Measurements from ENCODE around the gene TSPAN2. TPM values are rescaled to one million over a fixed set of nuclear protein-coding genes. Genes with fewer than 3 reads are reported as not detected.

TSPAN2 gene
- total RNA-seq, 1 donor from 2014 or later, result 0.91 TPM

DNA sequence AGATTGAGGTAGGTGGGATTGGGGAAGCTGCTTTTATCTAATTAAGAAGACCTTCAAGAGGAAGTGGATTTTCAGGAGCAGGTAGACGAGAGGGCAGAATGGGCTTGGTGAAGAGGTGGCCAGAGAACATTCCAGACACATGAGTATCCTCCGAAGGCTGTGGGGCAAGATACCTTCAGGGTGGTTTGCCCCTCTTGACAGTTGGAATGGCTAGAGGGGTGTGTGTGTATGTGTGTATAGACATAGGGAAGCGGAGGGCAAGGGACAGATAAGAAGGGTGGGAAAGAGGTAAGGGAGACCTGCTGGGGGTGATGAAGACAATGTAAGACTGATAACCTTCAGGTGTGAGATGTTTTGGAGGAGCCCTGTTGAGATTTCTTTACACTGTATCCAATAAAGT is 46.8 kb upstream of the TSPAN2 start:
- Mint-ChIP-seq H3K27me3 (peaks cover 16% of the 10 kb centered on the region), H3K9me3 (no peaks in the 10 kb centered on the region), H3K27ac (no peak overlapping the region), H3K36me3 (ENCODE audit: low read depth) (no peaks in the 10 kb centered on the region), H3K4me3 (no peak overlapping the region), H3K4me1 (peaks cover 3% of the 10 kb centered on the region)
- ATAC-seq (ENCODE audit: low read depth) (no peak), DNase-seq (no peak)
- TF ChIP-seq, protein P1, sequence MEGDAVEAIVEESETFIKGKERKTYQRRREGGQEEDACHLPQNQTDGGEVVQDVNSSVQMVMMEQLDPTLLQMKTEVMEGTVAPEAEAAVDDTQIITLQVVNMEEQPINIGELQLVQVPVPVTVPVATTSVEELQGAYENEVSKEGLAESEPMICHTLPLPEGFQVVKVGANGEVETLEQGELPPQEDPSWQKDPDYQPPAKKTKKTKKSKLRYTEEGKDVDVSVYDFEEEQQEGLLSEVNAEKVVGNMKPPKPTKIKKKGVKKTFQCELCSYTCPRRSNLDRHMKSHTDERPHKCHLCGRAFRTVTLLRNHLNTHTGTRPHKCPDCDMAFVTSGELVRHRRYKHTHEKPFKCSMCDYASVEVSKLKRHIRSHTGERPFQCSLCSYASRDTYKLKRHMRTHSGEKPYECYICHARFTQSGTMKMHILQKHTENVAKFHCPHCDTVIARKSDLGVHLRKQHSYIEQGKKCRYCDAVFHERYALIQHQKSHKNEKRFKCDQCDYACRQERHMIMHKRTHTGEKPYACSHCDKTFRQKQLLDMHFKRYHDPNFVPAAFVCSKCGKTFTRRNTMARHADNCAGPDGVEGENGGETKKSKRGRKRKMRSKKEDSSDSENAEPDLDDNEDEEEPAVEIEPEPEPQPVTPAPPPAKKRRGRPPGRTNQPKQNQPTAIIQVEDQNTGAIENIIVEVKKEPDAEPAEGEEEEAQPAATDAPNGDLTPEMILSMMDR (IDR thresholded peaks at IDR 0.05), result no peak
- POLR2A ChIA-PET, result no interaction called here
- CTCF ChIA-PET, result interaction anchor here (0.6 to 3.2 kb wide), 3 partner anchors 460 to 845 kb away, joined by 4 to 21 read pairs (median 4); no protein-coding TSS in a partner anchor
- intact Hi-C loops (cut with micrococcal nuclease), result loop anchor here (5.0 kb wide), 1 partner anchor 571 kb away; no protein-coding TSS in a partner anchor

DNA sequence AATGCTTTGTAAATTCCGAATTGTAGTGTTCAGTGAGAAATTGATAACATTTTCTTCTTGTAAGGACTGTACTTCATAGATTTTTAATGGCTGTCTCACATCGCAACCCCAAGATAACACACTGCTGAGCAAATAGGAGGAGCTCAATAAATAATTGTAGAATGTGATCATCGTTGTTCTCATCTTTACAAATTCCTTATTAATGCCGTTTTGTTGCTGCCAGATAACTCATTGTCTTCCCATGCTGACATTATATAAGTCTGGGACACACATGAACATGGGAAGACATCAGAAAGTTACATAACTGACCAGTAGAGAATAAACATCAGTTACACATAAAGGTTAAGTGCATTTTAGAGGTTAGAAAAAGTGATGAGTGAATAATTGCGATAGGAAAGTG is 46.4 kb upstream of the TSPAN2 start:
- no peak overlapping the region for H3K27ac Mint-ChIP-seq
- POLR2A ChIA-PET, result no interaction called here
- CTCF ChIA-PET, result no interaction called here
- TF ChIP-seq, protein P1 (IDR thresholded peaks at IDR 0.05), result no peak
- no peaks in the 10 kb centered on the region for H3K36me3 Mint-ChIP-seq (ENCODE audit: low read depth)
- intact Hi-C loops (cut with micrococcal nuclease), result loop anchor here (5.0 kb wide), 1 partner anchor 572 kb away; no protein-coding TSS in a partner anchor
- ATAC-seq (ENCODE audit: low read depth), result no peak
- no peak for DNase-seq
- no peaks in the 10 kb centered on the region for H3K9me3 Mint-ChIP-seq
- H3K4me1 Mint-ChIP-seq, result peaks cover 3% of the 10 kb centered on the region
- peaks cover 12% of the 10 kb centered on the region for H3K27me3 Mint-ChIP-seq
- H3K4me3 Mint-ChIP-seq, result no peak overlapping the region

DNA sequence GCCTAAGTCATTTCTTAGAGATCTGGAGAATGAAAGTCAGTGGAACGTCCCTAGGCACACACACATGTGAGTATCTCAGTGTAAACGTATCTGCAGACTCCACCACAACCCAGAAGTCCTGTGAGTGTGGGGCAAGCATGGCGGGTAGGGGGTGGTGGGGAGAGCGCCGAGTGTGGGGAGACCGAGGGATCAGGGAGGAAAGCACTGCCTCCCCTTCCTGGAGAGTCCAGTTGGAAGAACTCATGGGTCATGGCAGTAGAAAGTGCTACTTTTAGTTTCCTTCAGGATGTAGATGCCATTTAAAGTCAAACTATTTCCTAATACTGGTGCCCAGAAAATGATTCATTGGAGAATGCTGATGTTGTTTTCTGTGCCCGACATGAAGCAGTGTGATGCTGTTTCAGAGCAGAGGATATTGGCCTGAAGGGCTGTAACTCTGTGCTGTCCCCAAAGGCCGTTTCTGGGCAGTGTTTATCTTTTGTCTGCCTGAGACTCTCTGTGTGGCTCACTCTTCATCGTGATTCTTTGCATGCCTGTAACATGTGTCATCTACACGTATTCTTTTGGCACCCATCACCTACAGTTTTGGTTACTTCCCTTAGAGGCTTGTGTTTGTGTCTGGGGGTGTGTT is 45.7 kb upstream of the TSPAN2 start:
- DNase-seq, result no peak
- intact Hi-C loops (cut with micrococcal nuclease), result loop anchor here (5.0 kb wide), 1 partner anchor 572 kb away; no protein-coding TSS in a partner anchor
- ChIA-PET CTCF (no interaction called here), POLR2A (no interaction called here)
- Mint-ChIP-seq H3K4me3 (no peak overlapping the region), H3K9me3 (no peaks in the 10 kb centered on the region), H3K36me3 (ENCODE audit: low read depth) (no peaks in the 10 kb centered on the region), H3K27me3 (peaks cover 10% of the 10 kb centered on the region), H3K27ac (no peak overlapping the region), H3K4me1 (peaks cover 3% of the 10 kb centered on the region)
- TF ChIP-seq, protein P1 (IDR thresholded peaks at IDR 0.05), result no peak
- ATAC-seq (ENCODE audit: low read depth), result no peak

DNA sequence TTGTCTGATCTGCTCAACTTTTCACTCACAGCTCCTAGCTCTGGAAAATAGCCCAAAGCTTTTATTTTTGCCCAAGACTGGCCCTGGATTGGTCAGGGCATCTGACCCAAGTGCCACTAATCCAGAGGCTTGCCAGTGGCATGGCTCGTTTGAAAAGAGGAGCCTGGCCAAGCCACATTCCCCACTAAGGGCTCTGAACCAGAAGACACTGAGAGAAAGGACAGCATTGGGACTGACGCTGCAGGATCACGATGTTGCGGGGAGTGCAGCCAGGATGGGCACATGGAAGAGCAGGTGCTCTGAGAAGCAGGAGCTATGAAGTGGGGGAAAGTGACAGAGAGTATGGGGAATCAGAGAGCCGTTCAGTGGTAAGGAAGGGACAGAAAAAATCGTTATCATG is 44.9 kb upstream of the TSPAN2 start:
- DNase-seq (no peak), ATAC-seq (ENCODE audit: low read depth) (no peak)
- TF ChIP-seq, protein P1 (IDR thresholded peaks at IDR 0.05), result no peak
- Mint-ChIP-seq H3K4me1 (peaks cover 3% of the 10 kb centered on the region), H3K36me3 (ENCODE audit: low read depth) (no peaks in the 10 kb centered on the region), H3K9me3 (no peaks in the 10 kb centered on the region), H3K4me3 (no peak overlapping the region), H3K27ac (no peak overlapping the region), H3K27me3 (peaks cover 10% of the 10 kb centered on the region)
- intact Hi-C loops (cut with micrococcal nuclease), result no loop called here
- ChIA-PET POLR2A (no interaction called here), CTCF (no interaction called here)

DNA sequence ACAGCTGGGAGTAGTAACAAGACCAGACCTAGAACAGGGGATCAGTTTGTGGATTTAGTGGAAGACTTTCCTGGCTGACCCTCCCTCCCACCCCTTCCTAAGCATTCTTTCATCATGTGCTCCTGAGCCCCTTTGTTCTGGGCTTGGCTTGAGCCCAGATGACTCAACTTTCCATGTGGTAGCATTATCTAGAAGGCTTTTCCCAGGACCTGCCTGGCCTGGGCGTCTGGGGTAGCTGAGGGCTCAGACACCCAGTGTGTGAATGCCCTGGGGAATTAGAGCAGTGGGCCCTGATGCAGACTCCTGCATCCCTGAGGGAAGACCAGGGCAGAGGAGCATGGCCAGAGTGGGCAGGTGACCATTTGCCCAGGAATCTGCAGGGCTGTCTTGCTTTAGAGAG is 44.1 kb upstream of the TSPAN2 start:
- POLR2A ChIA-PET, result no interaction called here
- CTCF ChIA-PET, result no interaction called here

More for the DNA sequence above, 44.1 kb upstream of the TSPAN2 start:
- H3K4me1 Mint-ChIP-seq, result no peaks in the 10 kb centered on the region
- no peaks in the 10 kb centered on the region for H3K36me3 Mint-ChIP-seq (ENCODE audit: low read depth)
- H3K9me3 Mint-ChIP-seq, result no peaks in the 10 kb centered on the region
- DNase-seq, result no peak
- TF ChIP-seq, protein P1 (IDR thresholded peaks at IDR 0.05), result no peak
- intact Hi-C loops (cut with micrococcal nuclease), result no loop called here
- peaks cover 2% of the 10 kb centered on the region for H3K27me3 Mint-ChIP-seq
- H3K4me3 Mint-ChIP-seq, result no peak overlapping the region
- H3K27ac Mint-ChIP-seq, result no peak overlapping the region
- no peak for ATAC-seq (ENCODE audit: low read depth)

All from activated B cell treated with CpG ODN at 0.5 μM for 24 hours (primary cell).